HG03565 (cell line): ENCODE results near the gene DUS4L.

Experiments
- ATAC-seq: cut with Tn5 transposase; IDR thresholded peaks from one replicate; pipeline ENCODE4 v1.9.1; 2021; ENCODE audit warnings: mild to moderate bottlenecking, moderate library complexity; ENCODE audit not compliant: unreplicated experiment

DUS4L gene

GRCh38 chr7:107613439-107613838 lies 49.7 kb downstream of the DUS4L start:
- no peak for ATAC-seq

DNA sequence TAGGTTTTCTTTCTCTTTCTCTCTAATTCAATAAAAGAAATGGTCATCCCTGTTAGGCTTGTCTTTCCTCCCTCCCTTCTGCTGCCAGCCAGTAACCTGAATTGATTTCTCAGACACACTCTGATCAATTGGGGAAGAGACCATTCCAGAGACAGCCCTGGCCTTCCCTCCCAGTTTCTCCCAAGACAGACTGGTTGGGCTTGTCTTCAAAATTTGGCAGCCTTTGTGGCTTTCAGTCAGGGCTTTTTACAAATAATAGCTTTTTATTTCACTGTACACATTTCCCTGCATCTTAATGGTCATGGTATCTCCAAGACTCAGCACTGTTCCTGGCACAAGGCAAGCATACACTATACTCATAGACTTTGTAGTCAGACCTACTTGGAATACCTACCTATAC lies 50.2 kb downstream of the DUS4L start:
- no peak for ATAC-seq

DNA sequence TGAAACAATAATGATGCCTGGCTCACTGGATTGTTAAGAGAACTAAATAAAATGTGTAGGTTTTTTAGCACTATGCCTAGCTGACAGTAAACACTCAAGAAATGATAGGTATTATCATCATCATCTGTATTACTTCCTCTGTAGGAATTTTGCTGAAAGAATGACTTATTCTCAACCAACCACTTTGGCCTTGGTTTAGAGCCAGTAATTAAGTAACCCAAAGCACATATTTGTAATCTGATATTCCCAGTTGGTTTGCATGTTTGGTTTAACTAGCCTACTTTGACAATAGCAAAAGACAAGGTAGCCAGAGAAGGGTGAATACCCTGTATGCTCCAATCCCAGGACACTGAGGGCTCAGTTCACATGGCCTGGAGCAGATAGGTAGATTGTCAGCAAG lies 50.7 kb downstream of the DUS4L start:
- no peak for ATAC-seq

GRCh38 chr7:107615910-107616680 lies 52.3 kb downstream of the DUS4L start:
- no peak for ATAC-seq

GRCh38 chr7:107622429-107622828 lies 58.7 kb downstream of the DUS4L start:
- no peak for ATAC-seq

DNA sequence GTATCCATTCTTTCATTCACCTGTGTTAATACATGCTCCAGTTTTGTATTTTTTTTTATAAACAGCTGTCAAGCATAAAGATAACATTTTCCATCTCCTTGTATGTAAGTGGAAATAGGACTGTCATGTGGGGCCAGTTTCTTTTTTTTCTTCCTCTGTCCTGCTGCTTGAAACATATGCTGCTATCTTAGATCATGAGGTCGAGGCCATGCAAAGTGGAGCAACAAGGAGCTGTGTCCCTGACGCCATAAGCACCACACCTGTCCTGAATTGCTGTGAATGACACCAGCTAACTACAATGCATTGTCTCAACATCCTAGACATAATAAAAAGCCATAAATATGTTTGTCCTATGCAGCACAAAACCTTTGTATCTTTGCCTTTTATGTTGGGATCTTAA lies 59.1 kb downstream of the DUS4L start:
- no peak for ATAC-seq

- no peak for ATAC-seq
These were observed 63.2 kb downstream of the DUS4L start for GRCh38 chr7:107627002-107627401.
